ENCODE results near the gene ARID3A.

- TF ChIP-seq, protein P1, sequence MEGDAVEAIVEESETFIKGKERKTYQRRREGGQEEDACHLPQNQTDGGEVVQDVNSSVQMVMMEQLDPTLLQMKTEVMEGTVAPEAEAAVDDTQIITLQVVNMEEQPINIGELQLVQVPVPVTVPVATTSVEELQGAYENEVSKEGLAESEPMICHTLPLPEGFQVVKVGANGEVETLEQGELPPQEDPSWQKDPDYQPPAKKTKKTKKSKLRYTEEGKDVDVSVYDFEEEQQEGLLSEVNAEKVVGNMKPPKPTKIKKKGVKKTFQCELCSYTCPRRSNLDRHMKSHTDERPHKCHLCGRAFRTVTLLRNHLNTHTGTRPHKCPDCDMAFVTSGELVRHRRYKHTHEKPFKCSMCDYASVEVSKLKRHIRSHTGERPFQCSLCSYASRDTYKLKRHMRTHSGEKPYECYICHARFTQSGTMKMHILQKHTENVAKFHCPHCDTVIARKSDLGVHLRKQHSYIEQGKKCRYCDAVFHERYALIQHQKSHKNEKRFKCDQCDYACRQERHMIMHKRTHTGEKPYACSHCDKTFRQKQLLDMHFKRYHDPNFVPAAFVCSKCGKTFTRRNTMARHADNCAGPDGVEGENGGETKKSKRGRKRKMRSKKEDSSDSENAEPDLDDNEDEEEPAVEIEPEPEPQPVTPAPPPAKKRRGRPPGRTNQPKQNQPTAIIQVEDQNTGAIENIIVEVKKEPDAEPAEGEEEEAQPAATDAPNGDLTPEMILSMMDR (IDR thresholded peaks at IDR 0.05): no peak
- TF ChIP-seq POLR2A (IDR thresholded peaks at IDR 0.05): no peak
Measured at GRCh38 chr19:926323-926588, 421 bp downstream of the ARID3A start.

Data from Peyer's patch (tissue), 4 donors.